Measurements from ENCODE around the gene C14orf93. TPM values are rescaled to one million over a fixed set of nuclear protein-coding genes. Genes with fewer than 3 reads are reported as not detected.

The C14orf93 gene
- total and polyA plus RNA-seq, 2 experiments from 2014 or later = 6.7 to 26.3 TPM

DNA sequence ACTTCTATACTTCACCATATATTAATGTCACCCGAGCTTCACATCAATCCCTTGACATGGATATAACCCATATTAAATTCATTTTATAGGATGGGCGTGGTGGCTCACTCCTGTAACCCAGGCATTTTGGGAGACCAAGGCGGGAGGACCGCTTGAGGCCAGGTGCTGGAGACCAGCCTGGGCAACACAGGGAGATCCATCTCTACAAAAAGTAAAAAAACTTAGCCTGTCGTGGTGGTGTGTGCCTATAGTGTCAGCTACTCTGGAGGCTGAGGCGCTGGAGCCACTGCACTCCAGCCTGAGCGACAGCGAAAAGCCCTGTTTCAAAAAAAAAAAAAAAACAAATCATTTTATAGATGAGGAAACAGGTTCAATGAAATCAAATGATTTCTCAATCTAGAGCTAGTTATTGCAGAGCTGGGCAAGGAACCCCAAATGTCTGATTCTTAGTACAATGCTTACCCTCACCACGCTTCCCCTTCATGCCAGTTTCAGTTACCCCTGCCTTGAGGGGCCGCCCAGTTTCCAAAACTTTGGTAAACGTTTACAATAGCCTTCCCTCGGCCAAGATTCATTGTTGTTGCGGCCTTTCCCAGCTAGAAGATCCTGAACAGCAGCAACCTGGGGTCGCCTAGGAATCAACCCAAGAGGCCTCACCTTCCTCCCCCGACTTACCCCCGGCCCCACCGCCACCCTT, 24.0 kb upstream of the C14orf93 start:
- Histone ChIP-seq H3K4me1 (ENCODE audit: low read depth) (peaks cover 8% of the 10 kb centered on the region), H3K36me3 (peaks cover 24% of the 10 kb centered on the region), H3K4me3 (peak overlapping the region; percentile 80), H3K27ac (peak overlapping the region; percentile 97), H3K27me3 (no peaks in the 10 kb centered on the region), H3K9me3 (ENCODE audit: low read depth) (no peaks in the 10 kb centered on the region)
- TF ChIP-seq, protein P1, sequence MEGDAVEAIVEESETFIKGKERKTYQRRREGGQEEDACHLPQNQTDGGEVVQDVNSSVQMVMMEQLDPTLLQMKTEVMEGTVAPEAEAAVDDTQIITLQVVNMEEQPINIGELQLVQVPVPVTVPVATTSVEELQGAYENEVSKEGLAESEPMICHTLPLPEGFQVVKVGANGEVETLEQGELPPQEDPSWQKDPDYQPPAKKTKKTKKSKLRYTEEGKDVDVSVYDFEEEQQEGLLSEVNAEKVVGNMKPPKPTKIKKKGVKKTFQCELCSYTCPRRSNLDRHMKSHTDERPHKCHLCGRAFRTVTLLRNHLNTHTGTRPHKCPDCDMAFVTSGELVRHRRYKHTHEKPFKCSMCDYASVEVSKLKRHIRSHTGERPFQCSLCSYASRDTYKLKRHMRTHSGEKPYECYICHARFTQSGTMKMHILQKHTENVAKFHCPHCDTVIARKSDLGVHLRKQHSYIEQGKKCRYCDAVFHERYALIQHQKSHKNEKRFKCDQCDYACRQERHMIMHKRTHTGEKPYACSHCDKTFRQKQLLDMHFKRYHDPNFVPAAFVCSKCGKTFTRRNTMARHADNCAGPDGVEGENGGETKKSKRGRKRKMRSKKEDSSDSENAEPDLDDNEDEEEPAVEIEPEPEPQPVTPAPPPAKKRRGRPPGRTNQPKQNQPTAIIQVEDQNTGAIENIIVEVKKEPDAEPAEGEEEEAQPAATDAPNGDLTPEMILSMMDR (IDR thresholded peaks at IDR 0.05; ENCODE audit: low read depth, low read length) = no peak
- DNase-seq (ENCODE audit: low read depth in 1 of 2, low spot score in 1 of 2) = no peak

DNA sequence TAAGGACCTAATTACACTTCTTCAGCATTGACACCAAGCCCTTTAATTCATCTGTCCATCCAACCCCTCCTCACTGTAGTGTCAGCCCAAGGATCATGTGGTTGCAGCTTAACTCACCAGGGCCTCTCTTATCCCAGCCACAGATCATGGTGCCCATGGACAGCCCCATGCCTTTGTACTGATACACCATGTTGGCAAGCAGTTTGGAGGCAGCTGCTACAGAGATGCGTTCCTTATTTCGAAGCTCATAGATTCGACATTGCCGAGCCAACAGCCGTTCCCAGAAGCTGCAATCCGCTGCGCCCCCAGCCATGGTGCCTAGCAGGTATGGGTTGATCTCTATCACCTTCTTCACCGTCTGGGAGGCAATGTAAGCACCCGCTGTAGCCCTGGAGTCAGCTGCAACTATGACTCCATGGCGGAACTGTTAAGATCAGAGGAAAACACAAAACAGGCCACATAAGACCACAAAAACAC, 23.3 kb upstream of the C14orf93 start:
- no peaks in the 10 kb centered on the region for H3K9me3 ChIP-seq (ENCODE audit: low read depth)
- peaks cover 30% of the 10 kb centered on the region for H3K36me3 ChIP-seq
- H3K4me3 ChIP-seq = no peak overlapping the region
- DNase-seq (ENCODE audit: low read depth in 1 of 2, low spot score in 1 of 2) = no peak
- no peak overlapping the region for H3K27ac ChIP-seq
- TF ChIP-seq, protein P1 (IDR thresholded peaks at IDR 0.05; ENCODE audit: low read depth, low read length) = no peak
- H3K4me1 ChIP-seq (ENCODE audit: low read depth) = peaks cover 8% of the 10 kb centered on the region
- no peaks in the 10 kb centered on the region for H3K27me3 ChIP-seq

DNA sequence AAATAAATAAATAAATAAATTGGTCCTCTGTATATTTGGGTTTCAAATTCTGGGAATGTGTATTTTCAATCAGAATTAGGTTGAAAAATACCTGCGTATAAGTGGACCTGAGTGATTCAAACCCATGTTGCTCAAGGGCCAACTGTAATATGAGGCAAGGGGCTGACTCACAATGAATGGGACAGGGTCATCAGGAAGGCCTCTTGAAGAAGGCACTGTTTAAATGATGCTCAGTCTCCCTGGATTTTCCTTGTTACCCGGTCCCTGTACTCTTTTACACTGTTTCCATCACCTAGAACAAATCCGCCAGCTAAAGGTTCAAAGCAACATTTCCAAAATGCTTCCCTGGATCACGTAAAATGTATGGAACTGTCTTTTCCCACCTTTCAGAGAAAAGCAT, 21.0 kb upstream of the C14orf93 start:
- Histone ChIP-seq H3K36me3 (peaks cover 30% of the 10 kb centered on the region), H3K4me3 (no peak overlapping the region), H3K27ac (no peak overlapping the region), H3K27me3 (no peaks in the 10 kb centered on the region), H3K4me1 (ENCODE audit: low read depth) (peaks cover 8% of the 10 kb centered on the region), H3K9me3 (ENCODE audit: low read depth) (no peaks in the 10 kb centered on the region)
- no peak for DNase-seq (ENCODE audit: low read depth in 1 of 2, low spot score in 1 of 2)
- TF ChIP-seq, protein P1 (IDR thresholded peaks at IDR 0.05; ENCODE audit: low read depth, low read length) = no peak

DNA sequence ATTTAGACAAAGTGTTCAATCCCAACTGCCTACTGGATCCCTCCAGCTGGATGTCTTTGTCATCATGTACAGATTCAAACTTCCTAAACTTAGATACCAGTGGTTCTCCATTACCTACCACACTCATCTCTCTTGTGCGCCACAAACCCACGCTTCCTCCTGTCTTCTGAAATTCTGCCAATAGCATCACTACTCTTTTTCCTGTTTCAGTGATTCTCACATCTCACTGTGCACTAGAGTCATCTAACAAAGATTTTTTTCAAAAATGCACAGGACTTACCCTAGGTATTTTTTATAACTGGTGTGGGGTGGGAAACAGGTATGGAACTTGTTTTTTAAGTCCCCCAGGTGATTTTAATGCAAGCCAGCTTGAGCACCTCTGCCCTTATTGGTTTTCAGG, 18.9 kb upstream of the C14orf93 start:
- no peak overlapping the region for H3K4me3 ChIP-seq
- no peaks in the 10 kb centered on the region for H3K9me3 ChIP-seq (ENCODE audit: low read depth)
- H3K4me1 ChIP-seq (ENCODE audit: low read depth) = peaks cover 2% of the 10 kb centered on the region
- H3K27me3 ChIP-seq = no peaks in the 10 kb centered on the region
- H3K36me3 ChIP-seq = peaks cover 30% of the 10 kb centered on the region
- no peak for DNase-seq (ENCODE audit: low read depth in 1 of 2, low spot score in 1 of 2)
- TF ChIP-seq, protein P1 (IDR thresholded peaks at IDR 0.05; ENCODE audit: low read depth, low read length) = no peak
- H3K27ac ChIP-seq = no peak overlapping the region

DNA sequence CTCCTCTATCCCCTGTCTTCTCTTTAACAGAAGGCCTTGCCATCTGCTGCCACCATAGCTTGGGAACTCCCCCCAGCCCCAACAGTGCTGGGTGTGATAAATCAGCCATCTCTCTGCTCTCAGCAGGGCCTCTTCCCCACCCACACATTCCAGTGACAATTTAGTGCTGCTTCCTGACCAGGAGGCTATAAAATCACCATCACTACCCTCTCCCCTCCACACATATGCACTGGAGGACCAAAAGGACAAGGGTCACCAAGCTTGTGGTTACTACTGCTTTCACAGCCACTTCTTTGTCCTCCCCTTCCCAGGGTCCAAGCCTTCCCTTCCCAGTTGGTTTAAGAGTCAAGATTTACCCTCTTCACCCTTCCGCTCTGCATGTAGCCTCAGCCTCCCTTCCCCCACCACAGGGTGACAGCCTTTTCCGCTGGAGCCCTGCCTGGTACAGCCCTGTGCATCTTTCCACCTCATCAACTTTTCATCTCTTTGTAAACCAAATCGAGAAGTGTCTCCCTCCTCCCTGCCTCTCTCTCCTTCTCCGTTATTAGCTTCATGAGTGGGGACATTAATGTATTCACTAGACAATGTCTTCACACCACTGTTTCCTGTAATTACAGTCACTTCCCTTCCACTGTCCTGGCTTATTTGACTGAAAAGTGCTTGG, 15.3 kb upstream of the C14orf93 start:
- Histone ChIP-seq H3K27ac (peak overlapping the region; percentile 30), H3K4me1 (ENCODE audit: low read depth) (peaks cover 4% of the 10 kb centered on the region), H3K9me3 (ENCODE audit: low read depth) (no peaks in the 10 kb centered on the region), H3K36me3 (peaks cover 8% of the 10 kb centered on the region), H3K27me3 (no peaks in the 10 kb centered on the region), H3K4me3 (no peak overlapping the region)
- DNase-seq (ENCODE audit: low read depth in 1 of 2, low spot score in 1 of 2) = no peak
- TF ChIP-seq, protein P1 (IDR thresholded peaks at IDR 0.05; ENCODE audit: low read depth, low read length) = no peak
